ENCODE results near the gene S100A1. TPM values are rescaled to one million over a fixed set of nuclear protein-coding genes. Genes with fewer than 3 reads are reported as not detected.
"Not testable (repeated sequence)": the region's sequence is repeated elsewhere in the genome, so short reads cannot be mapped to it uniquely, and the experiment has no call there.

S100A1 gene
- total and polyA plus RNA-seq, 4 donors: 0.31 to 1.8 (median 0.91) TPM; not detected in 1

GRCh38 chr1:153583976-153584375, 44.3 kb upstream of the S100A1 start:
- peaks cover 0 to 2% (median 0%) of the 10 kb centered on the region in 4 donors for H3K36me3 ChIP-seq (ENCODE audit: control insufficient read depth in 4 of 4, insufficient read depth in 4 of 4, low read length in 4 of 4)

GRCh38 chr1:153585006-153585405, 43.2 kb upstream of the S100A1 start:
- no peaks in the 10 kb centered on the region for H3K27me3 ChIP-seq (ENCODE audit: control insufficient read depth in 3 of 3, insufficient read depth in 3 of 3, low read length in 2 of 3)
- H3K4me1 ChIP-seq (ENCODE audit: control insufficient read depth in 5 of 5, insufficient read depth in 5 of 5, low read length in 5 of 5): no peaks in the 10 kb centered on the region
- H3K27ac ChIP-seq (ENCODE audit: low read depth in 1 of 2, low read length in 1 of 2): no peak overlapping the region
- ATAC-seq (ENCODE audit: insufficient read depth, low FRiP score): no peak
- no peak for DNase-seq
- H3K9me3 ChIP-seq (ENCODE audit: control insufficient read depth in 4 of 4, insufficient read depth in 3 of 4, low read length in 3 of 4): no peaks in the 10 kb centered on the region
- peaks cover 0 to 2% (median 0%) of the 10 kb centered on the region in 4 donors for H3K36me3 ChIP-seq (ENCODE audit: control insufficient read depth in 4 of 4, insufficient read depth in 4 of 4, low read length in 4 of 4)
- 64 to 86% methylated on average over 1 of the region's 1 CpG for WGBS, 2 donors
- H3K4me3 ChIP-seq: no peak overlapping the region
- no peak overlapping the region for H3K9ac ChIP-seq (ENCODE audit: insufficient read depth in 1 of 2, low read length in 2 of 2)
- no peak for TF ChIP-seq CTCF (IDR thresholded peaks at IDR 0.05; ENCODE audit: control extremely low read depth, extremely low read depth)

More at GRCh38 chr1:153583976-153584375, 44.3 kb upstream of the S100A1 start:
- no peak for DNase-seq
- H3K4me3 ChIP-seq: no peak overlapping the region
- ATAC-seq (ENCODE audit: insufficient read depth, low FRiP score): no peak
- H3K4me1 ChIP-seq (ENCODE audit: control insufficient read depth in 5 of 5, insufficient read depth in 5 of 5, low read length in 5 of 5): no peaks in the 10 kb centered on the region
- H3K9ac ChIP-seq (ENCODE audit: insufficient read depth in 1 of 2, low read length in 2 of 2): no peak overlapping the region
- no peaks in the 10 kb centered on the region for H3K27me3 ChIP-seq (ENCODE audit: control insufficient read depth in 3 of 3, insufficient read depth in 3 of 3, low read length in 2 of 3)
- no peak for TF ChIP-seq CTCF (IDR thresholded peaks at IDR 0.05; ENCODE audit: control extremely low read depth, extremely low read depth)
- WGBS, 2 donors: 82% methylated on average over 2 of the region's 2 CpGs
- no peaks in the 10 kb centered on the region for H3K9me3 ChIP-seq (ENCODE audit: control insufficient read depth in 4 of 4, insufficient read depth in 3 of 4, low read length in 3 of 4)
- no peak overlapping the region for H3K27ac ChIP-seq (ENCODE audit: low read depth in 1 of 2, low read length in 1 of 2)

GRCh38 chr1:153586347-153586746, 41.9 kb upstream of the S100A1 start:
- Histone ChIP-seq H3K36me3 (ENCODE audit: control insufficient read depth in 4 of 4, insufficient read depth in 4 of 4, low read length in 4 of 4) (peaks cover 0 to 2% (median 0%) of the 10 kb centered on the region in 4 donors), H3K9me3 (ENCODE audit: control insufficient read depth in 4 of 4, insufficient read depth in 3 of 4, low read length in 3 of 4) (no peaks in the 10 kb centered on the region), H3K4me3 (no peak overlapping the region), H3K4me1 (ENCODE audit: control insufficient read depth in 5 of 5, insufficient read depth in 5 of 5, low read length in 5 of 5) (no peaks in the 10 kb centered on the region), H3K27ac (ENCODE audit: low read depth in 1 of 2, low read length in 1 of 2) (no peak overlapping the region), H3K9ac (ENCODE audit: insufficient read depth in 1 of 2, low read length in 2 of 2) (no peak overlapping the region), H3K27me3 (ENCODE audit: control insufficient read depth in 3 of 3, insufficient read depth in 3 of 3, low read length in 2 of 3) (no peaks in the 10 kb centered on the region)
- no peak for TF ChIP-seq CTCF (IDR thresholded peaks at IDR 0.05; ENCODE audit: control extremely low read depth, extremely low read depth)
- no peak for ATAC-seq (ENCODE audit: insufficient read depth, low FRiP score)
- 54 to 61% methylated on average over 1 of the region's 1 CpG for WGBS, 2 donors
- no peak for DNase-seq

GRCh38 chr1:153587314-153587713, 40.9 kb upstream of the S100A1 start:
- no peak for DNase-seq
- no peak for TF ChIP-seq CTCF (IDR thresholded peaks at IDR 0.05; ENCODE audit: control extremely low read depth, extremely low read depth)
- no peak for ATAC-seq (ENCODE audit: insufficient read depth, low FRiP score)
- Histone ChIP-seq H3K36me3 (ENCODE audit: control insufficient read depth in 4 of 4, insufficient read depth in 4 of 4, low read length in 4 of 4) (peaks cover 0 to 2% (median 0%) of the 10 kb centered on the region in 4 donors), H3K4me3 (no peak overlapping the region), H3K27ac (ENCODE audit: low read depth in 1 of 2, low read length in 1 of 2) (no peak overlapping the region), H3K9me3 (ENCODE audit: control insufficient read depth in 4 of 4, insufficient read depth in 3 of 4, low read length in 3 of 4) (no peaks in the 10 kb centered on the region), H3K27me3 (ENCODE audit: control insufficient read depth in 3 of 3, insufficient read depth in 3 of 3, low read length in 2 of 3) (no peaks in the 10 kb centered on the region), H3K4me1 (ENCODE audit: control insufficient read depth in 5 of 5, insufficient read depth in 5 of 5, low read length in 5 of 5) (no peaks in the 10 kb centered on the region), H3K9ac (ENCODE audit: insufficient read depth in 1 of 2, low read length in 2 of 2) (no peak overlapping the region)
- 56 to 69% methylated on average over 5 of the region's 5 CpGs for WGBS, 2 donors

GRCh38 chr1:153588033-153588432, 40.2 kb upstream of the S100A1 start:
- H3K9ac ChIP-seq (ENCODE audit: insufficient read depth in 1 of 2, low read length in 2 of 2); H3K4me3 ChIP-seq; H3K4me1 ChIP-seq (ENCODE audit: control insufficient read depth in 5 of 5, insufficient read depth in 5 of 5, low read length in 5 of 5); H3K9me3 ChIP-seq (ENCODE audit: control insufficient read depth in 4 of 4, insufficient read depth in 3 of 4, low read length in 3 of 4); DNase-seq; H3K27ac ChIP-seq (ENCODE audit: low read depth in 1 of 2, low read length in 1 of 2); H3K36me3 ChIP-seq (ENCODE audit: control insufficient read depth in 4 of 4, insufficient read depth in 4 of 4, low read length in 4 of 4); H3K27me3 ChIP-seq (ENCODE audit: control insufficient read depth in 3 of 3, insufficient read depth in 3 of 3, low read length in 2 of 3); ATAC-seq (ENCODE audit: insufficient read depth, low FRiP score): not testable (repeated sequence)
- 91 to 93% methylated on average over 10 of the region's 10 CpGs for WGBS, 2 donors

All from lung (tissue), 12 donors.